HEK293 (cell line): ENCODE data around the gene SLC26A4.

Experiments used
- SP2 ChIP-seq: fragments of 450-650 bp; formaldehyde crosslinking; IDR thresholded peaks from 2 replicates; pipeline ENCODE4 v1.5.1; 2016; ENCODE audit warnings: missing biosample characterization, missing genetic modification characterization
- SP3 ChIP-seq: fragments of 450-650 bp; formaldehyde crosslinking; IDR thresholded peaks from 2 replicates; pipeline ENCODE4 v1.5.1; 2016; ENCODE audit warnings: missing biosample characterization, missing genetic modification characterization
- ZBTB7A ChIP-seq: fragments of 450-650 bp; formaldehyde crosslinking; IDR thresholded peaks from 2 replicates; pipeline ENCODE4 v1.5.1; 2016; ENCODE audit warnings: low read depth, missing biosample characterization, missing genetic modification characterization
- ZNF121 ChIP-seq: fragments of 450-650 bp; formaldehyde crosslinking; IDR thresholded peaks from 2 replicates; pipeline ENCODE4 v1.5.1; 2016; ENCODE audit warnings: missing biosample characterization, missing genetic modification characterization
- ZNF292 ChIP-seq: fragments of 450-650 bp; formaldehyde crosslinking; IDR thresholded peaks from 2 replicates; pipeline ENCODE4 v1.5.1; 2016; ENCODE audit warnings: low read depth, missing biosample characterization, missing genetic modification characterization, borderline replicate concordance
- ZNF629 ChIP-seq: fragments of 450-650 bp; formaldehyde crosslinking; IDR thresholded peaks from 2 replicates; pipeline ENCODE4 v1.5.1; 2017; ENCODE audit warnings: missing biosample characterization, missing genetic modification characterization
- ZNF692 ChIP-seq: fragments of 450-650 bp; formaldehyde crosslinking; IDR thresholded peaks from 2 replicates; pipeline ENCODE4 v1.5.1; 2016; ENCODE audit warnings: missing biosample characterization, missing genetic modification characterization
- ZNF777 ChIP-seq: fragments of 450-650 bp; formaldehyde crosslinking; IDR thresholded peaks from 2 replicates; pipeline ENCODE4 v1.5.1; 2017; ENCODE audit warnings: missing biosample characterization, missing genetic modification characterization, borderline replicate concordance

GRCh38 chr7:107672183-107672582 is 11.6 kb downstream of the SLC26A4 start:
- TF ChIP-seq ZNF292 (tag by site-specific recombination) (no peak), ZNF692 (tag by site-specific recombination) (no peak), SP2 (tag by site-specific recombination) (no peak), ZNF121 (tag by site-specific recombination) (no peak), ZBTB7A (no peak), SP3 (tag by site-specific recombination) (no peak), ZNF777 (no peak), ZNF629 (tag by site-specific recombination) (no peak)
